GM12873 (cell line): Measurements from ENCODE around the gene MS4A1.

Experiments
- TF ChIP-seq, protein P1 (sequence below): IDR thresholded peaks from 2 replicates; pipeline ENCODE4 v1.5.1; 2012; ENCODE audit warnings: low read depth, mild to moderate bottlenecking, moderate library complexity, low read length, control low read depth; ENCODE audit not compliant: insufficient read depth; ENCODE audit errors: missing control alignments

MS4A1 gene

GRCh38 chr11:60447070-60447469 is 8.6 kb upstream of the MS4A1 start:
- TF ChIP-seq, protein P1, sequence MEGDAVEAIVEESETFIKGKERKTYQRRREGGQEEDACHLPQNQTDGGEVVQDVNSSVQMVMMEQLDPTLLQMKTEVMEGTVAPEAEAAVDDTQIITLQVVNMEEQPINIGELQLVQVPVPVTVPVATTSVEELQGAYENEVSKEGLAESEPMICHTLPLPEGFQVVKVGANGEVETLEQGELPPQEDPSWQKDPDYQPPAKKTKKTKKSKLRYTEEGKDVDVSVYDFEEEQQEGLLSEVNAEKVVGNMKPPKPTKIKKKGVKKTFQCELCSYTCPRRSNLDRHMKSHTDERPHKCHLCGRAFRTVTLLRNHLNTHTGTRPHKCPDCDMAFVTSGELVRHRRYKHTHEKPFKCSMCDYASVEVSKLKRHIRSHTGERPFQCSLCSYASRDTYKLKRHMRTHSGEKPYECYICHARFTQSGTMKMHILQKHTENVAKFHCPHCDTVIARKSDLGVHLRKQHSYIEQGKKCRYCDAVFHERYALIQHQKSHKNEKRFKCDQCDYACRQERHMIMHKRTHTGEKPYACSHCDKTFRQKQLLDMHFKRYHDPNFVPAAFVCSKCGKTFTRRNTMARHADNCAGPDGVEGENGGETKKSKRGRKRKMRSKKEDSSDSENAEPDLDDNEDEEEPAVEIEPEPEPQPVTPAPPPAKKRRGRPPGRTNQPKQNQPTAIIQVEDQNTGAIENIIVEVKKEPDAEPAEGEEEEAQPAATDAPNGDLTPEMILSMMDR: no peak

GRCh38 chr11:60447846-60448245 is 7.8 kb upstream of the MS4A1 start:
- TF ChIP-seq, protein P1: no peak

- TF ChIP-seq, protein P1: no peak
Measured at GRCh38 chr11:60454212-60454611, 1.4 kb upstream of the MS4A1 start.

DNA sequence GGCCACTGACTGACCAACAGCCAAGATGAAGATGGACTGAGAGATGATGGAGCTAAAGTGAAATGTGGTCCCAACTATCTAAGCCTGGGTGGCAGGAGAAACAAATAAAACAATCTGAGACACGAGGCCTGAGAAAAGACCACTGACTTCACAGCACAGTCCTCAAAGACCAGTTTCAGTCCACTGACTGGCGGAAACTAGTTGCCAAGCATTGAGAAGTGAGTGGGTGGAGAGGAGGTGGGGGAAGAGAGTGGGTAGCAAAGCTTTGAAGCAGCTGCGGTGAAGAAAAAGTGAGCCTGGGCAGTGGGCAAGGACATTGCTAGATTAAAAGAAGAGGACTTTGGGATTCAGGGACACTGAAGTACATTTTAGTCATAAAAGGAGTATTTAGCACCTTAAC is 1.9 kb downstream of the MS4A1 start:
- TF ChIP-seq, protein P1: no peak

DNA sequence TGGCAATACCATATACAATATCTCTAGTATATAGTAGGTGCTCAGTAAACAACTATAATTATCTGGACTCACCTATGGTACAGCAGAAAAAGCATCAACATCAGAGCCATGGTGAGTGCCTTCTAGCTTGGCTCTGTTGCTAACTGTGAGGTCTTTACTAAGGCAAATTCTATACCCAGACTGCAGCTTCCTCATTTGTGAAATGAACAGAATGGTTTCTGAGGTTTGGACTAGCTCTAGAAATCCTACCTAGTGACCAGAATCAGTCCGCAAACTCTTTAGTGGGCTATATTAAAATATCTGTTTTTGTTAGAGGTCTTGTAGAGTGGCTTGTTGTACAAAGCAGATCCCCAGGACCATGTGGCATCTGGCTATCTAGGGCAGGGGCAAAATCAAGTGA is 3.7 kb downstream of the MS4A1 start:
- TF ChIP-seq, protein P1: no peak

DNA sequence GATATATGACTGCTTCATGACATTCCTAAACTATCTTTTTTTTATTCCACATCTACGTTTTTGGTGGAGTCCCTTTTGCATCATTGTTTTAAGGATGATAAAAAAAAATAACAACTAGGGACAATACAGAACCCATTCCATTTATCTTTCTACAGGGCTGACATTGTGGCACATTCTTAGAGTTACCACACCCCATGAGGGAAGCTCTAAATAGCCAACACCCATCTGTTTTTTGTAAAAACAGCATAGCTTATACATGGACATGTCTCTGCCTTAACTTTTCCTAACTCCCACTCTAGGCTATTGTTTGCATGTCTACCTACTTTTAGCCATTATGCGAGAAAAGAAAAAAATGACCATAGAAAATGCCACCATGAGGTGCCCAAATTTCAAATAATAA is 13.2 kb downstream of the MS4A1 start:
- TF ChIP-seq, protein P1: no peak

GRCh38 chr11:60469723-60470122 is 14.1 kb downstream of the MS4A1 start:
- TF ChIP-seq, protein P1: no peak
